Left renal cortex interstitium (tissue), 4 donors: ENCODE measurements around the gene LYZL1. TPM values are rescaled to one million over a fixed set of nuclear protein-coding genes. Genes with fewer than 3 reads are reported as not detected.
"Not testable (repeated sequence)": the region's sequence is repeated elsewhere in the genome, so short reads cannot be mapped to it uniquely, and the experiment has no call there.

ENCODE experiments used
- DNase-seq, 4 donors: peaks; one replicate each; pipeline ENCODE4 v3.0.0-alpha.2; 2013; ENCODE audit warnings: low read depth in 4 of 4, low spot score in 2 of 4, missing footprints in 1 of 4
- polyA plus RNA-seq, 4 donors: library from polyadenylated mRNA; unstranded; fragments of 120-200 nt; gene quantifications; one replicate each; pipeline ENCODE4 v1.2.1, GENCODE V29; 2013; ENCODE audit not compliant: insufficient read length in 4 of 4

The LYZL1 gene
- polyA plus RNA-seq, 4 donors, result not detected

GRCh38 chr10:29304264-29304994 lies 15.6 kb downstream of the LYZL1 start:
- peak in 3 of 4 donors; percentile 61 to 78 (median 70) for DNase-seq

GRCh38 chr10:29304995-29305335 lies 16.1 kb downstream of the LYZL1 start:
- DNase-seq, result no peak

- no peak for DNase-seq
Measured at GRCh38 chr10:29306688-29307087, 17.8 kb downstream of the LYZL1 start.

- DNase-seq, result not testable (repeated sequence)
Measured at GRCh38 chr10:29308142-29308541, 19.3 kb downstream of the LYZL1 start.

GRCh38 chr10:29309465-29309864 lies 20.6 kb downstream of the LYZL1 start:
- no peak for DNase-seq

DNA sequence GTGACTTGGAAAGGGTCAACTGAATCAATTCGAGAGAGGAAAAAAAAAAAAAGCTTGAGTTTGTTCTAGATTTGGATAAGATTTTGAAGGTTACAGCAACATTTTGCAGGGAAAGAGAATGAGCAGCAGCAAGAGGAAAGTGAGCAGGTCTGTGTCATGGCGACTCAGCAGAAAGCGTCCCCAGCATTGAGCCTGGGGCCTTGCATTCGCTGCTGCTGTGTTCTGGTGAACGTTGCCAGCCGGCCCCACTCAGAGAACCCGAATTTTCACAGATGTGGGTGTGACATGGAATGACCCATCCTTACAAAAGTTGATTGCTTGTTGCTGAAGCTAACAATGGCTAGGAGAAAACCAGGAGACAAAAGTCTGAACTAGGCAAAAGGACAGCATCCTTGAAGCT lies 21.6 kb downstream of the LYZL1 start:
- not testable (repeated sequence) for DNase-seq

DNA sequence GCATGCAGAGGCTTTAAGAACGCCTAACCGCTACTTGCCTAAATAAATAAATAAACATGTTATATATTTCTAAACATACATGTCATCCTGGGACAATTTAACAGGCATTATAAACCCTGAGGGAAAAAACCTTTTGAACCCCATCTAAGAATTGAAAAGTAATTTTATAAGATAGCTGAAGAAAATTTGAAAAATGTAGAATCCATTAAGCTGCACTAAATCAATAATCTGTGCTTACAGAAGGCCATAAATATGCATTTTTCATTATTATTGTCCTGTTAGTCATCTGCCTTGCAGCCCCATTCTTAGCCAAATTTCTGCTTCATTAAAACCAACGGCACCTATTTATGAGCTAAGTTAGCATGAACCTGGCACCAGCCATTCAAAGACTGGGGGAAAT lies 24.2 kb downstream of the LYZL1 start:
- DNase-seq, result no peak

DNA sequence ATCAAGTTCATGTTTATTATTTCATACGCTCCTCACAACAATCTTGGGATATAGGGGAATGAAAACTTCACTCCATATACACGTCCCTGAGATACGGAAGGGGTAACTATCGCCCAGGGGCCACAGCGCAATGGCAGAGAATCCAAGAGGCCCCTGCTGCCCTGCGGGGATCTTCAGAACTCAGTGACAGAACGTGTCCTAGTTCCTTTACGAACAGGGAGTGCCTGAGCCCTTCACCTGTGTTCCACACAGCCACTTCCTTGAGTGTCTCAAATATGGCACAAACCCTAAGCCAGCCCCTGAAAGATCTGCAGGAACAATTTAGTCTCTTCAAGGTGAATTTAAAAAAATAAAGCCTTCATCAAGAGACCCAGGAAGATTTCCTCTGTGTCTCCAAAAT lies 25.9 kb downstream of the LYZL1 start:
- no peak for DNase-seq

DNA sequence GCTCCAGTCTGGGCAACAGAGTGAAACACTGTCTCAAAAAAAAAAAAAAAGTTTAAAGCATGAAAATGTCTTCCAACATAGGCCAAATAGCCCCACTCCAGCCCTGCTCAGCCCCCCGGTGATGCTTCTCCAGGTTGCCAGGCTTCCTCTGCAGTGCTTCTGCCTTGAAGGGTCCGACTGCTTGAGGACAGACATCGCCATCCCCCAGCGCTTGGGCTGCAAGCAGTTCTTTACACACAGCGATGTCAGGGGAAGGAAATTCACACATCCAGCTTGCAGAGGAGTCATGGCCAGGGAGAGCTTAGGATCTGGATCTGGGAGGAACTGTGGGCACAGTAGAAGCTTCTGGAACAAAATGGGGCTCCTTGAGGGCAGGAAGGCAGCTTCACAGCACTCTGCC lies 26.9 kb downstream of the LYZL1 start:
- DNase-seq, result no peak

DNA sequence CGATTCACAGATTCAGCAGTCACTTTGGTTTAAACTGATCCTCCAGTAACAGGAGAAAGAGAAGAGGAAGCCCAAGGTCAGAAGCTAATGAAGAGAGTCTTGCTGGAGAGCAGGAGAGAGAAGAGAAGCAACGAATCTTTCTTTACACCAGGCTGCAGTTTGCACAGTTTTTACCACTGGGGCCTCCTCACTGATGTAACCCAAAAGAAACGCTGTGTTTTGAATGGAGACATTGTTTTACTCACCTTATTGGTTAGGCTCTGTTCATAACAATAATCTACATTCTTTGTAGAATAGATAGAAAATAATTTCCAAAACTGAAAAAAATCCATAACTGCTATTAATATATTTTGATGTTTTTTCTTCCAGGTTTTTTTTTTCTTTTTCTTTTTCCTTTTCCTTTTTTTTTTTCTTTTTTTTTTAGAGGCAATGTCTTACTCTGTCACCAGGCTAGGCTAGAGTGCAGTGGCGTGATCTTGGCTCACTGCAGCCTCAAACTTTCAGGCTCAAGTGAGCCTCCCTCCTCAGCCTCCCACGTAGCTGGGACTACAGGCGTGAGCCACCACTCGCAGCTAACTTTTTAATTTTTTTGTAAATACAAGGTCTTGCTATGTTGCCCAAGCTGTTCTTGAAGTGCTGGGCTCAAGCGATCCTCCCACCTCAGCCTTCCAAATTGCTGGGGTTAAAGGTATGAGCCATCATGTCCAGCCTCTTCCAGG lies 27.6 kb downstream of the LYZL1 start:
- DNase-seq, result no peak

- DNase-seq, result no peak
Measured at GRCh38 chr10:29317027-29317420, 28.2 kb downstream of the LYZL1 start.

GRCh38 chr10:29317423-29318021 lies 28.7 kb downstream of the LYZL1 start:
- DNase-seq, result no peak

- DNase-seq, result not testable (repeated sequence)
Measured at GRCh38 chr10:29318141-29319071, 29.5 kb downstream of the LYZL1 start.

DNA sequence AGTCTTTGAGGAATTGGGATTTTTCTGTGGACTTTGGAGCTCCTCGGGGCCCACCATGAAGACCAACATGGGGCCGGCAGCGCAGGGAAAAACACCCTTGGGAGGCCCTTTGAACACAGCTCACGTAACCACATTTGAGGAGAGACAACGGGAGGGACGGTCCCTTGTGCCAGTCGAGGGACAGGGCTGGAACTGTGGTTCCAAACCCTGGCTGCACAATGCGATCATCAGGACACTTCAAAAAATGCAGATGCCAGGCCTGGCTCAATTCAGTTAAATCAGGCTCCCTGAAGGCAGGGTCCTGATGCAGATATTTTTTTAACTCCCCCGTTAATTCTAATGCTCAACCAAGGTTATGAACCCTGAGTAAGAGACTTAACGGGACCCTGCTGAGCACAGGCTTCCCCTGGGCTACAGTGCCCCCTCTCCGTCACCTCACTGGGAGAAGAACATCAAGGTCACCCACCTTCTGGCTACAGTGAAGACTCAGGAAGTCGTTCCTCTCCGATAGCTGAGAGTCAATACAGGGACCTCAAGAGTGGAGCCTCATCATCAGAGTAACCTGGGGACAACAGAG lies 30.4 kb downstream of the LYZL1 start:
- no peak for DNase-seq

DNA sequence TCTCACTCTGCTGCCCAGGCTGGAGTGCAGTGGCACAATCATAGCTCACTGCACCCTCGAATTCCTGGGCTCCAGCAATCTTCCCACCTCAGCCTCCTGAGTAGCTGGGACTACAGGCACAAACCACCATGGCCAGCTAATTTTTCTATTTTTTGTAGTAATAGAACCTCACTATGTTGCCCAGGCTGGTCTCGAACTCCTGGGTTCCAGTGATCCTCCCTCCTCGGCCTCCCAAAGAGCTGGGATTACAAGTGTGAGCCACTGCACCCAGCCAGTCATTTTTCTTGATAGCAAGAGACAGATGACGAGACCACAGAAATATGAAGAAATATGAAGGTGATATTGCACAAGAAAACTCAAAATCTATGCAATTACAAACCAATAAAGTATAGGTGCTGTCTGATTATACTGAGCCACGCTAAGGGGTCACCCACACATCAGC lies 31.8 kb downstream of the LYZL1 start:
- DNase-seq, result not testable (repeated sequence)

DNA sequence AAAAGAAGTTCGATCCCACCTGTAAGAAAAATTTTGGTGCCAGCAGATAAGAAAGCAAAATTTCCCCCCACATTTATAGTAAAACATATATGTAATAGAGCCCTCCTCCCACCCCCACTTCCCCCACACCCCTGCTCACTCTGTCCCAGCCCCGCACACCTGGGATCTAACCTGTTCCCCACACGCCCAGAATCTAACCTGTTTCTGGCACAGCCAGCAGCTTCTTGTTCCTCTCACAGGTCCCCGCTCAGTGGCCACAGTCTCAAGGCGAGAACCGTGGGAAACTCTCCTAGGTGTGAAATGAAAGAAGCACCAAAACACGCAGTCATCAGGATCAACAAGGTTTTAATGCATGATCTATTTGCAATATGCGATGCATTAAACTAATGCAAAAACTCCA lies 32.8 kb downstream of the LYZL1 start:
- no peak for DNase-seq

- no peak for DNase-seq
Measured at GRCh38 chr10:29322918-29323317, 34.0 kb downstream of the LYZL1 start.

- no peak for DNase-seq
Measured at GRCh38 chr10:29323367-29323766, 34.5 kb downstream of the LYZL1 start.

- no peak for DNase-seq
Measured at GRCh38 chr10:29324220-29324841, 35.5 kb downstream of the LYZL1 start.

DNA sequence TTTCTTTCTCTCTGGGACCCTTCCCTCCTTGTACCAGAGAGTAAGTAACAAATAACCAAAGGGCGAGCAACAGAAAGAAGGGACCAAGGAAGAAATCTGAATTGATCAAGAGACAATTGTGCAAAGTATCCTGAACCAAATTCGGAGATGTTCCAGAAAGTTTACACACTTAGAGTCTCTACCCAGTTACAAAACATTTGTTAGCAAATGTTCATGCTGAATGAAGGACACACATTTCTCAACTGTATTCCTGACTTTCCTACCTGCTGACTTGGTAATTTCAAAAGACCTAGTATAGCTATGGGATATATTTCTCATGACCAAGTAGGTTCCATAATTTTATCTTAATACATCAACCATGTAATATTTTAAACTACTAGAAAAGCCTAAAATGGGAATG lies 37.4 kb downstream of the LYZL1 start:
- DNase-seq, result no peak
